ENCODE measurements around the gene CCR5AS.

The CCR5AS gene

GRCh38 chr3:46344476-46344875 is 62.4 kb downstream of the CCR5AS start:
- ATAC-seq (no peak), DNase-seq (ENCODE audit: low spot score) (no peak)
- peaks cover 37% of the 10 kb centered on the region for H3K9me3 Mint-ChIP-seq
- Histone ChIP-seq H3K4me2 (no peak overlapping the region), H3K36me3 (ENCODE audit: insufficient read depth) (no peaks in the 10 kb centered on the region; the same call in 1 of the 2 replicates), H2AFZ (no peak overlapping the region), H3F3A (replicated peaks; ENCODE audit: low read depth) (no peaks in the 10 kb centered on the region), H3K4me1 (ENCODE audit: insufficient read depth) (no peaks in the 10 kb centered on the region), H4K20me1 (replicated peaks; ENCODE audit: insufficient read depth) (no peaks in the 10 kb centered on the region), H3K27ac (ENCODE audit: low read depth) (no peak overlapping the region), H3K79me2 (replicated peaks; ENCODE audit: insufficient read depth) (no peaks in the 10 kb centered on the region), H3K27me3 (ENCODE audit: insufficient read depth) (no peaks in the 10 kb centered on the region), H3K9me2 (ENCODE audit: insufficient read depth) (no peaks in the 10 kb centered on the region; the same call in 1 of the 2 replicates), H3K4me3 (no peak overlapping the region)
- no peak for TF ChIP-seq JUNB (IDR thresholded peaks at IDR 0.05; ENCODE audit: unreplicated experiment)
- no peak for TF ChIP-seq ZNF114 (CRISPR knock-in tag; IDR thresholded peaks at IDR 0.05)
- no peak for TF ChIP-seq POLR2AphosphoS5 (IDR thresholded peaks at IDR 0.05; ENCODE audit: low read depth)
- TF ChIP-seq ETS1 (IDR thresholded peaks at IDR 0.05), result no peak
- TF ChIP-seq NANOG (IDR thresholded peaks at IDR 0.05; ENCODE audit: borderline replicate concordance), result no peak
- no peak for TF ChIP-seq STAT1 (IDR thresholded peaks at IDR 0.05; ENCODE audit: unreplicated experiment)
- no peak for TF ChIP-seq REST (IDR thresholded peaks at IDR 0.05; ENCODE audit: unreplicated experiment)
- no peak for TF ChIP-seq ZNF462 (CRISPR knock-in tag; IDR thresholded peaks at IDR 0.05)
- TF ChIP-seq CTCF (conservative IDR thresholded peaks at IDR 0.05; ENCODE audit: low read depth in 2 of 2), result no peak
- TF ChIP-seq EZH2 (IDR thresholded peaks at IDR 0.05; ENCODE audit: low read depth, unreplicated experiment), result no peak
- TF ChIP-seq ZNF331 (CRISPR knock-in tag; IDR thresholded peaks at IDR 0.05; ENCODE audit: low read depth), result no peak
- no peak for TF ChIP-seq CREB1 (CRISPR knock-in tag; IDR thresholded peaks at IDR 0.05; ENCODE audit: low read depth)
- H3K27ac Mint-ChIP-seq, result no peak overlapping the region
- no peaks in the 10 kb centered on the region for H3K4me1 Mint-ChIP-seq
- no peak overlapping the region for H3K4me3 Mint-ChIP-seq
- no peaks in the 10 kb centered on the region for H3K27me3 Mint-ChIP-seq (ENCODE audit: insufficient read depth, low read depth, poor library complexity)
- peaks cover 9% of the 10 kb centered on the region; the same call in 2 of the 3 replicates for H3K36me3 Mint-ChIP-seq (ENCODE audit: low read depth)

Data from GM23338 (cell line).